HL-60/S4 treated with retinoic acid at 250 ng/mL for 4 days and 3 days (cell line): Measurements from ENCODE around the gene WNT1.

Experiments used
- in situ Hi-C: fragments of 300-500 bp; cut with MboI; formaldehyde crosslinking; loops from 2 replicates; pipeline ENCODE4 v1.7.0; 2022; ENCODE audit warnings: low sequenced_read_pairs

The WNT1 gene

DNA sequence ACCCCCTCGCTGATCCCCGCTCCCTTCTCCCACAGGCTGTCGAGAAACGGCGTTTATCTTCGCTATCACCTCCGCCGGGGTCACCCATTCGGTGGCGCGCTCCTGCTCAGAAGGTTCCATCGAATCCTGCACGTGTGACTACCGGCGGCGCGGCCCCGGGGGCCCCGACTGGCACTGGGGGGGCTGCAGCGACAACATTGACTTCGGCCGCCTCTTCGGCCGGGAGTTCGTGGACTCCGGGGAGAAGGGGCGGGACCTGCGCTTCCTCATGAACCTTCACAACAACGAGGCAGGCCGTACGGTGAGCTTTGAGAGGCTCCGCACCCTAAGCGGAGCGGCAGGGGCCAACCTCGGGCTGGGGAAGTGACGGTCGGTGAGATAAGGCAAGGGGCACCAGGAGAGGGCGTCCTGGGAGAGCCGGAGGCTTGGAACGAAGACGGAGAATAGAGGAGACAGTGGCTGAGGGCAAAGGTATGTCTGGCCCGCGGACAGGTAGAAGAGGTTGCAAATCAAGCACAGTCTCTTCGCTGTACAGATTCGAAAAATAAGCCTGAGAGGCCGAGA, 2.3 kb downstream of the WNT1 start:
- in situ Hi-C loops: no loop called here

DNA sequence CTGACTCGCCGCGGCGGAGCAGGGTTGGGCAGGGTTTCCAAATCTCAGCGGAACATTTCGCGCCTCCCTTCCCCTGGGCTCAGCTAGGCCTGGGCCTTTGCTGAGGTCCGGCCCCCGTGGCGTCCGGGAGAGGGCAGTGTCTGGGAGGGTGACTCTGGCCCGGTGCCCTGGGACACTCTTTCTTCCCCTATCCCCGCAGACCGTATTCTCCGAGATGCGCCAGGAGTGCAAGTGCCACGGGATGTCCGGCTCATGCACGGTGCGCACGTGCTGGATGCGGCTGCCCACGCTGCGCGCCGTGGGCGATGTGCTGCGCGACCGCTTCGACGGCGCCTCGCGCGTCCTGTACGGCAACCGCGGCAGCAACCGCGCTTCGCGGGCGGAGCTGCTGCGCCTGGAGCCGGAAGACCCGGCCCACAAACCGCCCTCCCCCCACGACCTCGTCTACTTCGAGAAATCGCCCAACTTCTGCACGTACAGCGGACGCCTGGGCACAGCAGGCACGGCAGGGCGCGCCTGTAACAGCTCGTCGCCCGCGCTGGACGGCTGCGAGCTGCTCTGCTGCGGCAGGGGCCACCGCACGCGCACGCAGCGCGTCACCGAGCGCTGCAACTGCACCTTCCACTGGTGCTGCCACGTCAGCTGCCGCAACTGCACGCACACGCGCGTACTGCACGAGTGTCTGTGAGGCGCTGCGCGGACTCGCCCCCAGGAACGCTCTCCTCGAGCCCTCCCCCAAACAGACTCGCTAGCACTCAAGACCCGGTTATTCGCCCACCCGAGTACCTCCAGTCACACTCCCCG, 3.0 kb downstream of the WNT1 start:
- in situ Hi-C loops: no loop called here

- in situ Hi-C loops: no loop called here
Observed at GRCh38 chr12:48981757-48982157, 3.6 kb downstream of the WNT1 start.

- in situ Hi-C loops: no loop called here
Observed at GRCh38 chr12:48982397-48983080, 4.4 kb downstream of the WNT1 start.

- in situ Hi-C loops: no loop called here
Observed at GRCh38 chr12:48985475-48985897, 7.4 kb downstream of the WNT1 start.

- in situ Hi-C loops: no loop called here
Observed at GRCh38 chr12:48985901-48986300, 7.8 kb downstream of the WNT1 start.

DNA sequence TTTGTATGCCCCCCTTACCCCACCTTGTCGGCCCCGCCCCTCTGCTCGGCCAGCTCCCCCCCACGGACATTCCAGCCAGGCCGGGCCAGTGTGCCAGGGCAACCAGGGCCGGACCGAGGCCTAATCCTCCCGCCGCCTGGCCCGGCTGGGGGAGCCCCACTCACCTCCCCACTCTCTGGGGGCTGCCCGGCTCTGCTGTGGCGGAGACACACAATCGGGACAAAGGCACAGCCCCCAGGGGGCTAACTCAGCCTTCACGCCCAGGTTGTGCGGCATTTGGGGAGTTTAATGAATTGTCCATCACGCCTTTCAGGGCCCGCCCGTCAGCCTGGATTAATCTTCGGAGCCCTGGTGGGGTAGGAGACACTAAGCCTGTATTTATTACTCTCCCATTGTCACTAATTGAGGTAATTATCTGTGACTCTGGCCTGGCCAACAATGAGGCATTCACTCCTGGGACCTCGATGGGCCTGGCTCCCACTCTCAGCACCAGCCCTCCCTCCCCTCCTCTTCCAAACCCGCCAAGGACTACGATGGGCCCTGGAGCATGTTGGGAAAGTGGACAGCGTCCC, 8.7 kb downstream of the WNT1 start:
- in situ Hi-C loops: no loop called here

DNA sequence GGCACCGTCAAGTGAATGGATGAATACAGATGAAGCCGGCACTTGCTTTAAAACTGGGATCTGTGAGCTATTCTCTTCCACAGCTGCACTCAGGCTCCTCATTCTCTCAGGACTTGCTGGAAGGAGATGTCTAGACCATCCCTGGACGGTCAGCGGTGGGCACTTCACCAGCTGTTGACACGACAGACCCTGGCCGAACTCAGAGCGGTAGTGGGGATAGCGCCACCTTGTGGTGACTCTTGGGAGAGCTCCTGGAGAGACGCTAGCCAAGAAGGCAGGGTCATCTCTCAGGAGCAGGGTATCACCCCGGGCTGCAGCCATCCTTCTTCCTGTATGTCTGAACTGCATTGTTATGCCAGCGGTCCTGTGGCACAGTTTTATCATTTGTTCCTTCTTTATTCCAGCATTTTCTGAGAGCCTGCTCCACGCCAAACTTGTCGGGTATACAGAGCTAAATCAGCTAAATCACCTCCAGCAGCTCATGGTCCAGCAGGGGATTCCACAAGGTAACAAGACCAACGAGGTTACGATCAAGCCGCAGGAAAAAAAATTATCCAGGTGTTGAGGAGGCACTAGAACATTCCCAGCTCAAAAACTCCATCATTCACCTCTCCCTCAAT, 10.0 kb downstream of the WNT1 start:
- in situ Hi-C loops: no loop called here

DNA sequence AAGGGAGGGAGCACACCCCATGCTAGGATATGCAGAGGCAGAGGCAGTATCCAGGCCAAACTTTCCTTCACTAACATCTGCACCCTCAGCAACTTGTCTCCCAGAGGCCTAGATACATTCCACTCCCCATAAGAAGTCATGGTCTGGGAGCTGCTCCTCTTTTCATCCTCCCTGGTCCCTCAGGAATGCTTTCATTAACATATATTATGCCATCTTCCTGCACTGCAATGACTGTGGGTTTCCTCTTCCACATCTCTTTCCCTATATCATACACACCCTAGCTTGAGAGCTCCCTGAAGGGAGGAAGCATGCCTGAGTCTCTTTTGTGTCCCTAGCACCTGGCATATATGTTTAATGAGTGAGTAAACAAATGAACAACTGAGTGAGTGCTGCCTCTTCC, 12.4 kb downstream of the WNT1 start:
- in situ Hi-C loops: no loop called here

DNA sequence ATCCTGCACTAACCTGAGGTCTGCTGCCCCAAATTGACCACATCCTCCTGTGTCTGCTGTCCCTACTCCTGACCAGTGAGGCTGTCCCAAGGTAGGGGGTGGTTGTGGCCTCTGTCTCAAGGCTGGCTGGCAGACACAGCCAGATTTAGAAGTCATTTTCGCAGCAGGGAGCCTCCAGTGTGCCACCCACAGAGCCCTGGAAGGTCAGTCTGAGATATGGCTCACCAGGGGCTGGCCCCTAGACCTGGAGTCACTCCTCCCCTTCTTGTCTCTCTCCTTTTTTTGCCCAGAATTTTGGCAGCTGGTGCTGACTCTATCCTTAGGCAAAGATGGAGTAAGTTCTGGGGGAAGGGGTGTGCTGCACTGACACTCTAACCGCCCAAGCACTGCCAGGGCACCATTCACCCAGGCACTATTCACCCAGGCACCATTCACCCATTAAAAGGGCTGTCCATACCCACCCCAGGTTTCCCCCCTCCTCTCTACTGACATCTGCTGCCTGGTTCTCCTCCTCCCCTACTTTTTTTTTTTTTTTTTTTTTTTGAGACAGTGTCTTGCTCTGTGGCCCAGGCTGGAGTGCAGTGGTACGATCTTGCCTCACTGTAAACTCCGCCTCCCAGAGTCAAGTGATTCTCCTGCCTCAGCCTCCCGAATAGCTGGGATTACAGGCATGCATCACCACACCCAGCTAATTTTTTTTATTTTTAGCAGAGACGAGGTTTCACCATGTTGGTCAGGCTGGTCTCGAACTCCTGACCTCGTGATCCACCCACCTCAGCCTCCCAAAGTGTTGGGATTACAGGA, 13.3 kb downstream of the WNT1 start:
- in situ Hi-C loops: no loop called here

- in situ Hi-C loops: no loop called here
Observed at GRCh38 chr12:48993787-48994186, 15.7 kb downstream of the WNT1 start.

DNA sequence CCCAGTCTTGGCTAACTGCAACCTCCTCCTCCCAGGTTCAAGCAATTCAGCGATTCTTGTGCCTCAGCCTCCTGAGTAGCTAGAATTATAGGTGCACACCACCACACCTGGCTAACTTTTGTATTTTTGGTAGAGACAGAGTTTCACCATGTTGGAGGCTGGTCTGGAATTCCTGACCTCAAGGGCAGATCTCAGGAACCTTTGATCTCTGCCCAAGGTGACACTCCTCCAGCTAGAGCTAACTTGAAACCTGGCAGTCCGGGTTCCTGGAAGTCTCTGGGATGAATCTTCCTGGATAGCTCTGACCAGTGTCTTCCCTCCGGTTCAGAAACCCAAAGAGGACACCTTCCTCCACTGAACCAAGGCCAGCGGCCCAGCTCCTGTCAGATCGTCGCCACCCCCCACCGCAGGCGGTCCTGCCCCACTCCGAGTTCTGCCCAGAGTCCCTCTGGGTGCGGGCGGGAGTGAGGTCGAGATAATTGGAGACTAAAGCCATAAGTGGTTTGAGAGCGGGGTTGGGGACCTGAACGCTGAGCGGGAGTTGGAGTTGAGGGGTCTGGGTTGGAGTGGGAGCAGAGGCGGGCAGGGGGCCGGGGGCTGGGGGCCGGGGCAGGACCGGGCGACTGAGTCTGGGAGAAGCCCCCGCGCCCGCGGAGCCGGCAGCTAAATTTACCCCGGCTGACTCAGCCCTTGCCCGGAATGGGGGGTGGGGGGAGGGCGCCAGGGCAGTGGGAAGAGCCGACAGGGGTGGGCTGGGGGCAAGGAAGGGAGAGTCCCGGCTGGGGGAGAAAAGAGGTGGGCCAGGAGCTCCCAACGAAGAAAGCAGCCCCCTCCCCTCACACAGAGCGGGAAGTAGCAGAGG, 16.3 kb downstream of the WNT1 start:
- in situ Hi-C loops: no loop called here

- in situ Hi-C loops: no loop called here
Observed at GRCh38 chr12:48995086-48995879, 17.2 kb downstream of the WNT1 start.

GRCh38 chr12:48996794-48997718, 18.9 kb downstream of the WNT1 start:
- in situ Hi-C loops: no loop called here

GRCh38 chr12:48997719-48998496, 19.8 kb downstream of the WNT1 start:
- in situ Hi-C loops: no loop called here

DNA sequence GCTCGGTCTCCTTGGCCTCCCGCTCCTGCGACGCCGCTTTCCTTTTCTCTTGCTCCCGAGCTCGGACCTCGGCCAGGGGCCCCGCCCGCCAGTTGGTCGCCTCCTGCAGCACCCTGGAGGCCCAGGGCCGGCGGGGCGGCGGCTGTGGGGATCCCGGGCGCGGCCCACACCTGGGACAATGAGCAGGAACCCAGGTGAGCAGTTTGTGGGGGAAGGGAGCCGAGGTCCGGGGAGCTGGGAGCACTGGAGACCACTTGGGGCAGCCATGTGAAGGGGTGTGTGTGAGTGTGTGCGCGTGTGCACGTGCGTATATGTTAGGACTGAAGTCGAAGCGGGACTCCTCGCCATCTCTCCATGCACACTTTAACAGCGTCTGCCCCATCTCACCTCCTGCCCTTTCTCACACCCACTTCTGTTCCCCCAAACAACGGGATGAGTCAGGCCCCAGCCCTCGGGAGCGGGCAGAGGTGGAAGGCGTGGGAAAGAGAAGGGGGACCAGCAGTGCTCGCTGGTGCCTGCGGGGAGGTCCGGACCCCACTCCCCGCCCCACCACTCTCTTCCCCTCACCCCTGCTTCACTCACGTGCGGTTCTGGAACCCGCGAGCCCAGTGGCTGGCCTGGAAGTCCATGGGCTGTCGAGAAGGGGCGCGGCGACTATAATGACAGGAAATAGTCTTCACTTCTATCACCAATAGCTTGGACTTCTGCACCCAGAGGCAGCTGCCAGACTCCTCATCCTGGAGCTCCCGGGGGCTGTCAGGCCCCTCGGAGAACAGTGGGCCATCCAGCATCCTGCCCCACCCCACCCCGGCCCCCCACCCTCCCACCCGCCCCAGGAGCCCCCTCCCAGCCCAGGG, 20.6 kb downstream of the WNT1 start:
- in situ Hi-C loops: no loop called here
